Measurements from ENCODE around the gene AKAP1.
A peak's percentile ranks its signal among the peaks of the same experiment; 100 is the strongest.

GRCh38 chr17:57130708-57131461 lies 45.8 kb downstream of the AKAP1 start:
- no peak for TF ChIP-seq POLR2A (IDR thresholded peaks at IDR 0.05; ENCODE audit: control extremely low read depth in 1 of 2, low read depth in 2 of 2, low read length in 2 of 2)
- no peak for TF ChIP-seq RXRA (IDR thresholded peaks at IDR 0.05; ENCODE audit: insufficient read depth, low read depth, low read length)
- no peak for TF ChIP-seq ATF2 (IDR thresholded peaks at IDR 0.05; ENCODE audit: low read length)
- TF ChIP-seq, protein P1, sequence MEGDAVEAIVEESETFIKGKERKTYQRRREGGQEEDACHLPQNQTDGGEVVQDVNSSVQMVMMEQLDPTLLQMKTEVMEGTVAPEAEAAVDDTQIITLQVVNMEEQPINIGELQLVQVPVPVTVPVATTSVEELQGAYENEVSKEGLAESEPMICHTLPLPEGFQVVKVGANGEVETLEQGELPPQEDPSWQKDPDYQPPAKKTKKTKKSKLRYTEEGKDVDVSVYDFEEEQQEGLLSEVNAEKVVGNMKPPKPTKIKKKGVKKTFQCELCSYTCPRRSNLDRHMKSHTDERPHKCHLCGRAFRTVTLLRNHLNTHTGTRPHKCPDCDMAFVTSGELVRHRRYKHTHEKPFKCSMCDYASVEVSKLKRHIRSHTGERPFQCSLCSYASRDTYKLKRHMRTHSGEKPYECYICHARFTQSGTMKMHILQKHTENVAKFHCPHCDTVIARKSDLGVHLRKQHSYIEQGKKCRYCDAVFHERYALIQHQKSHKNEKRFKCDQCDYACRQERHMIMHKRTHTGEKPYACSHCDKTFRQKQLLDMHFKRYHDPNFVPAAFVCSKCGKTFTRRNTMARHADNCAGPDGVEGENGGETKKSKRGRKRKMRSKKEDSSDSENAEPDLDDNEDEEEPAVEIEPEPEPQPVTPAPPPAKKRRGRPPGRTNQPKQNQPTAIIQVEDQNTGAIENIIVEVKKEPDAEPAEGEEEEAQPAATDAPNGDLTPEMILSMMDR (IDR thresholded peaks at IDR 0.05; ENCODE audit: control extremely low read depth in 1 of 3, insufficient read depth in 1 of 3, low read depth in 1 of 3, low read length in 3 of 3), result peak; percentile 74 to 90 (median 78)
- no peak for TF ChIP-seq POU5F1 (IDR thresholded peaks at IDR 0.05; ENCODE audit: low read depth, low read length)
- TF ChIP-seq HDAC6 (IDR thresholded peaks at IDR 0.05; ENCODE audit: low read depth, low read length), result no peak
- TF ChIP-seq CBX8 (IDR thresholded peaks at IDR 0.05; ENCODE audit: borderline replicate concordance, low read depth, low read length), result no peak
- TF ChIP-seq KDM1A (IDR thresholded peaks at IDR 0.05; ENCODE audit: borderline replicate concordance, low read length), result no peak
- TF ChIP-seq CHD1 (IDR thresholded peaks at IDR 0.05; ENCODE audit: low read depth, low read length), result no peak
- no peak; the same call in 1 of the 2 replicates for TF ChIP-seq POLR2AphosphoS5 (IDR thresholded peaks at IDR 0.05; ENCODE audit: low read depth, low read length)
- TF ChIP-seq SUZ12 (IDR thresholded peaks at IDR 0.05; ENCODE audit: low read length), result no peak

Measured in H1 (cell line).